ENCODE data around the gene HIP1.

- TF ChIP-seq PKNOX1 (IDR thresholded peaks at IDR 0.05) = no peak
- TF ChIP-seq SP1 (IDR thresholded peaks at IDR 0.05) = no peak
- no peak for TF ChIP-seq L3MBTL2 (conservative IDR thresholded peaks at IDR 0.05)
- no peak for TF ChIP-seq TARDBP (IDR thresholded peaks at IDR 0.05)
These were observed 75.3 kb downstream of the HIP1 start for GRCh38 chr7:75663302-75663907.

All from HEK293T (cell line).